HG02588 (cell line): ENCODE data around the gene ZDHHC11.

Source experiments
- ATAC-seq: cut with Tn5 transposase; IDR thresholded peaks from one replicate; pipeline ENCODE4 v1.9.1; 2021; ENCODE audit warnings: mild to moderate bottlenecking, moderate library complexity; ENCODE audit not compliant: unreplicated experiment

Gene ZDHHC11, protein sequence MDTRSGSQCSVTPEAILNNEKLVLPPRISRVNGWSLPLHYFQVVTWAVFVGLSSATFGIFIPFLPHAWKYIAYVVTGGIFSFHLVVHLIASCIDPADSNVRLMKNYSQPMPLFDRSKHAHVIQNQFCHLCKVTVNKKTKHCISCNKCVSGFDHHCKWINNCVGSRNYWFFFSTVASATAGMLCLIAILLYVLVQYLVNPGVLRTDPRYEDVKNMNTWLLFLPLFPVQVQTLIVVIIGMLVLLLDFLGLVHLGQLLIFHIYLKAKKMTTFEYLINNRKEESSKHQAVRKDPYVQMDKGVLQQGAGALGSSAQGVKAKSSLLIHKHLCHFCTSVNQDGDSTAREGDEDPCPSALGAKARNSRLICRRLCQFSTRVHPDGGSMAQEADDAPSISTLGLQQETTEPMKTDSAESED

DNA sequence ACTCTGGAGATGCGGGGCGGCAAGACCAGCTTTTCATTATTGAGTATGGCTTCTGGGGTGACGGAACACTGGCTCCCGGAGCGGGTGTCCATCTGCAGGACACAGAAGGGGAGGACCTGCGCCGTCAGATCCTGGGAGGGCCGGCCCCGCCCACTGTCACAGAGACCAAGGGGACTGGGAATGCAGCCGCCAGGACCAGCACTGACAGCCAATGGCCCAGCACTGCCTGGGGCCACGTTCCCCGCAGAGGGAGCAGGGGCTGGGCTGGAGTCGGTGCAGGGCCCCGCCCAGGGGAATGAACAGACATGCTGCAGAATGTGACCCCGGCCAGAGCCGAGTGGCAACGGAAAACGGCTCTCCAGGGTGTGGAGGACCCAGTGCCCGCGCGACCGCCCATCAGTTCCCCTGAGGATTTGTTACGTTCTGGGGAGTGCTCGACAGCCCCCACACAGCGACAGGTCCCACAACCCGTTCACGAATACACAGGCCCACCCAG is at the start of gene ZDHHC11:
TSS of gene ZDHHC11 (minus strand) at position 476 of the 496 bp plus-strand sequence. CDS start at position 92, 384 bp downstream.
- ATAC-seq: no peak

DNA sequence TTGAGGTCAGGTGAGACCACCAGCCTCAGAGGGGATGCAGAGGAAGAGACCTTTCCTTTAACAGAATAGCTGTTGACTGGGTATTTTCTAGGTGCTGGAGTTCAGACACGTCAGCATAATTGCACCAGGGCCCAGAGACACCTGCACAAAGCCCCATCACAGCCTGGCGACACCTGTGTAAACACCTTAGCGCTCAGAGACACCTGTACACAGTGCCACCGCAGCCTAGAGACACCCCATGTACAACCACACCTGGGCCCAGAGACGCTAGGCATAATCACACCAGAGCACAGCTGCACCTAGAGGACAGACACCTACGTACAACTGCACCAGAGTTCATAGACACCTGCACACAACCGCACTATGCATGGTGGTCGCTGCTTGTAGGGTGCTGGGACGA is 42.9 kb upstream of the ZDHHC11 start:
- no peak for ATAC-seq

DNA sequence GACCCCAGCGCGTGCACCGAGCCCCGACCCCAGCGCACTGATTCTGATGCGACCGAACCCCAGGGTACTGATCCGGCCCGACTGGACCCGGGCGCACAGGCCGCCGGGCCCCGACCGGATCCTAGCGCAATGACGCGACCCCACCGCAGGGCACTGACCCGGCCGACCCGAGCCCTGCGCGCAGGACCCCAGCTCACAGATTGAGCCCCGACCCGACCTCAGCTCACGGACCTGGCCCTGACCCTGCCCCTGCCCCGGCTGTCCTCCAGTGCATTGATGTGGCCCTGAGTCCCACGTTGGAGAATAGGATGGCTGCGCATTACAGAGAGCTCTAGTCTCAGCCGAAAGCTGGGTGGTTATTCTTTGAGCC is 42.3 kb upstream of the ZDHHC11 start:
- no peak for ATAC-seq

DNA sequence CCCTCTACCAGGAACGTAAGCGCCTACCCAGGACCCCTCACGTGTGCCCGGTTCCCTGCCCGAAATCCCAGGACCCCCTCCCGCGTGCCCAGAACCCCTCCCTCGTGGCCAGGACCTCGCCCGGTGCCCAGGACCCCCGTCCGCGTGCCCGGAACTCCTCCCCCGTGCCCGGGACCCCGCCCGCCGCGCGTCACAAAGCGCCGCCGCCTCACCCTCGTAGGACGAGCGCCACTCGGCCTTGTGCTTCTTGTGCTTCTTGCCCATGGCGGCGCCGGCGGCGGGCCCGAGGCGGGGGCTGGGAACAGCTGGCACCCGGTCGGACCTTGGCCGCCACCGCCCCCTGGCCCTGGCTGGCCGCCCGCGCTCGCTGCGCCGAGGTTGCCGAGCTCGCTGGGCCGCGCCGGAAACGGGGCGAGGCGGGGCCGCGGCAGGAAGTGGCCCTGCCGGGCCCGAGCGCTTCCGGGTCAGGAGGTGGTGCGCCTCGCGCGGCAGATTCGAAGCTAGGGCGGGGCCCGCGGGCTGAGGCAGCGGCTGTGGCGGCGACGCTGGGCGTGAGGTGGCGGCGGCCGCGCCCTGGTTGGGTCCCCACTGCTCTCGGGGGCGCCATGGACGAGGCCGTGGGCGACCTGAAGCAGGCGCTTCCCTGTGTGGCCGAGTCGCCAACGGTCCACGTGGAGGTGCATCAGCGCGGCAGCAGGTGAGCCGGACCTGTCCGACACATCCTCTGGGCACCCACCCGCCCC is 41.8 kb upstream of the ZDHHC11 start, which contains the start of the genes BRD9 and TRIP13:
TSS of gene BRD9 (minus strand) at position 408 of the 743 bp plus-strand sequence. CDS start at position 264, 144 bp downstream.
TSS of gene TRIP13 (plus strand) at position 491 of the 743 bp plus-strand sequence. CDS start at position 606, 115 bp downstream.
- peak; percentile 94 for ATAC-seq

DNA sequence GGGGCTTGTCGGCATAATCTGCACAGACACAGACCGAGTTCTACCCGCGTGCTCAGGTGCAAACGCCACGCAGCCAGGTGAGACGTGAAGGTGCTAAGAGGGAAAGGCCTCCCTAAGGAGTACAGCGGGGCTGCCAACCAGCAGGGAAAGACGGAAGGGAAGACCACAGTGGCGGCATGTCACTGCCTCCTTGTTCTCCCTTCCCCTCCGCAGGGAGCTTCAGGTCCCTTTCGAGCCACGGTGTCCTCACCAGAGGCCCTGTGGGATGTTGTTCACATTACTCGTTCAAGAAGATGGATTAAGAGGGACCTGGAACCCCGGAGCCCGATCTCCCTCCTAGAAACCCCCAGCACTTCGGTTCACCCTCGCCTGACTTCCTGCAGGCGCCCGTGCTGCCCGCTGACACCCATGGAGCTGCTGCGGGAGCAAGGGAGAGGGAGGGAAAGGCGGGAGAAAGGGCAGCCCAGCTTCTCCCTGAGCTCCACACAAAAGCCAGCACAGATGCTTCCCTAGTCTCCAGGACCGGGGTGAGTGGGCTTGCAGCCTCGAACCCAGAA is 41.1 kb upstream of the ZDHHC11 start:
- ATAC-seq: peak; percentile 3

DNA sequence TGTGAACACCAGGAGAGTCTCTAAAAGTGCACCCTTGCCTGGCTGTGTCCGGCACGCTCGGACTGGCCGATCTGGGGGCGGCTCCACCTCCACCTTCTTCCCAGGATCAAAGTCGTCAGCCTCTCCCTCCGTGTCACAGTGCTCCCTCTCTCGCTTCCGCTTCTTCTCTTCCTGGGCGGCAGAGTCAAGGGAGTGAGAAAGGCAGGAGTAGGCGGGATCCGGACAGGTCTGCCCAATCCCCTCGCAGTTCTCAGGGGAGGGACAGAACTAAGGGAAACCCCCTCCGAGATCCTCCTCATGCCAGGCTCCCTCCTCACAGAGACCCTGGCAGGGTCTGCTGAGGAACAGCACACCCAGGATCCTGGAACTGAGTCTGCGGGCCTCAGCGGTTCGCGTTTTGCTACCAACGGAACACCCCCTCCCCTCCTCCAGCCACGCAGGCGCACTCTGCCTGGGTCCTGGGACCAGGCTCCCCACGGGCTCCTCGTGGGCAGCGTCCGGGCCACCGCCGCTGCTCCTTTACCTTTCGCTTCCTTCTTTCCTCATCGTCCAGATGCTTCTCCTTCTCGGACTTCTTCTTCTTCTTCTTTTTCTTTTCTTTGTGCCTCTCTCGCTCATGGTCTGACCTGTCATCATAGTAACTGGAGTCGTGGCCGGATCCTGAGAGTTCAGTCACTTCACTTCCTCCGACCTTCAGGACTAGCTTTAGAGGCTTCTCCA is 40.5 kb upstream of the ZDHHC11 start:
- ATAC-seq: no peak

DNA sequence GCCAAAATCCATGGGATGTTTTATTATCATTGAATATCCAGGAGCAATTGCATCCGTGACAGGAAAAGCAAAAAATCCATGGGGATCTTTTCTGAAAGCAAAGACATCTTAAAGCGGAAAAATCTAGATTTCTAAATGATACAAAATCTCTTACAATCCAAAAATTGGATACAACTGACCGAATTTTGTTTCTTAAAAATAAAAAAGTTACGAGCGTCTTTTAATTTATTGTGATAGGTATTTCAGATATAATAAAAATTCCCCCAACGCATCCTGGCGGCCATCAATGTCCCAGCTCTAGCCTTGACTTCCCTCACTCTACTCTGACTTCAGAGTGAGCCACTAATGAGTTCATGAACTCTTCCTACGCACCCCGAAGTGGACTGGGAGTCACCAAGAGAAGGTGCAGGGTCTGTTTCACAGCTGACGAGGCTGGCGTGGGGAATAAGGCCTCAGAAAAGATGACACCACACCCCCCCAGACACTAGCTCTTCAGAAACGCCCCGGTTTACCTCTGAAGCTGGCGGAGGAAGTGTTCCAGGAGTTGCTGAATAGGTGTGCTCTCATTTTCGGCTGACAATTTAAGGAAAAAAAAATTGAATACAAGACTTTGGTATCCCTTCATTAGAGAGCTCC is 38.4 kb upstream of the ZDHHC11 start:
- no peak for ATAC-seq

DNA sequence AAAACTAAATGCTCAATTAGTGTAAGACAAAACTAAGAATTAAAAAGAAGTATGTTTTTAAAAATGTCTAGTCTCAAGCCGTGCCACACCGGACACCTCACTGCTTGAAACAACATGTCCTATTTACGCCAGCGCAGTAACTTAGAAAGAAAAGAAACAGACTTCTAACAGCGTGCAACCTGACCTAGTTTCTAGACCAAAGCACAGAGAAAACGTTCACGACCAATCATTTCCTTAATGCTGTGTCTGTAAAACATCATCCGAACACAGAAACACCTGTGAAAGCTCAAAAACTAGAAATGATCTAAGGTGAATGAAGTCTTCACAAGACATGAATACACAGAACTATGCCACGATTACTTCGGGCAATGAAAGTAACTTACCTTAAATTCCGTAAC is 37.9 kb upstream of the ZDHHC11 start:
- no peak for ATAC-seq

DNA sequence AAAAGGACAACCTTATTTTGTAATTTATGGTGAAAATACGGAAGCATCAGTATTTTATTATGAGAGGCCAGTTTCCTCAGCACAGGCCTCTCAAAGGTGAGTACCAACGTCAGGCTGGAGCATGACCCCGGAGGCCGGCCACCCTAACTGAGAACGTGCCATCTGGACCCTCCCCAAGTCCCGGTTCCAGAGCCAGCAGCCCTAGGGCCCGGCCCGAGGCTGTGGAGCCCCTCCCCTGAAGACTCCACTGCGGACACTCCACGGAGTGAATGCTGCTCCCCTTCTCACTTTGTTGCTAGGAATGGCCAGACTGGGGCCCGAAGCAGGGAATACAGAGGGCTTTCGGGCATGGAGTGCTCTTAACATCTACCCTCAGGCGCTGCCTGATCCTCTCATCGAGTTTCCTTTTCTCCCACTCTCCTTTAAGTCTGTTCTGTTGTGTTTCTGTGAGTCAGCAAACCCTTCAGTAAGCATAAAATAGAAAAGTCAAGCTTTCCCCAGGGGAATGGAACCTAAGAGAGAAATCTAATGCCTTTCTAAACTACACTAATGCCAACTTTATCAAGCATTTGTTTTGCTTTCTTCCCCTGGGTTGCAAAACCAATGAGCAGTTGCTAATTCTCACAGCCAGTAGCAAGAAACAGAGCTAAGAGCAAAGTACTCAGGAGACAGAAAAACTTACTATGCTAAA is 37.3 kb upstream of the ZDHHC11 start:
- ATAC-seq: no peak

DNA sequence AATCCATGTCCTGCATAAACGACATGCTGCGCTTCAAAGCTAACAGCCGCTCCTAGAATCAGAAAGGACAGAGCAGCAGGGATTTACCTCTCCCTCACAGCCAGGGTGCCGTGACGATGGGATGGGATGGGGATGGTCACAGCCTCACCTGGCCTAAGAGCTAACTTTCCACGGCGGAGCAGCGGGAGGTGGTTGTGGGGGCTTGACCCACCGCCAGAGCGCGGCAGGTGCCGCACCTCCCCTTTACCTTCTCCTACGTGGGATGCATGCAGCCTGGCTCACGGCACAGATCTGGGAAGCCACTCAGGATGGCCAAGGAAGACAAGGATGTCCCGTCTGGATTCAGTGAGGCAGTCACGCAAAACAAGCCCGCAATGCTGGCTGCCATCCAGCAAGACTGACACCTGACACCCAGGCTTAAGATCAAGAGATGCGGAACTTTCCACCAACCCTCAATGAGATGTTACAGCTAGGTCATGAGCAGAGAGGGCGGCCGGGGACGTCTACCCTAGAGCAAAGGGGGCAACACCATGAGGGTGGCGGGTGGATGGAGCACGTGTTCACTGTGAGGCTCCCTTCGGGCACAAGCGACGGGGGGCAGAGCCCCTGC is 36.0 kb upstream of the ZDHHC11 start:
- ATAC-seq: no peak

DNA sequence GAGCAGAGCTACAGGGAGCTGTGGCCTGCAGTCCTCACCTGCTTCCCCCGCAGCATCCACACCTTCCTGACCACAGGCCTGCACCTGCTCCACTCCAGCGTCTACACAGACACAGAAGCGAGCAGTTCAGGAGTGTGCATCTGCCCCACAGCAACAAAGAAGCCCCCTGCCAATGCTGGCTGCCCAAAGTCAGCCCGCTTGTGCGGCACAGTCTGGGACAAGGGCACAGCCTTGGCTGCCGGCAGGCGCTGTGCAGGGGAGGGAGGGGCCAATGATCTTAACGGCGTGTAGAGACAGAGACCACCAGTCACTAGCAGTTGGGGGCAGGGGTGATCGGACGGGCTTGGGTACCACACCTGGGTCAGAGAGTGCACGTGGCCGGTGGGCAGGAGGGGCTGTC is 35.2 kb upstream of the ZDHHC11 start:
- ATAC-seq: no peak

DNA sequence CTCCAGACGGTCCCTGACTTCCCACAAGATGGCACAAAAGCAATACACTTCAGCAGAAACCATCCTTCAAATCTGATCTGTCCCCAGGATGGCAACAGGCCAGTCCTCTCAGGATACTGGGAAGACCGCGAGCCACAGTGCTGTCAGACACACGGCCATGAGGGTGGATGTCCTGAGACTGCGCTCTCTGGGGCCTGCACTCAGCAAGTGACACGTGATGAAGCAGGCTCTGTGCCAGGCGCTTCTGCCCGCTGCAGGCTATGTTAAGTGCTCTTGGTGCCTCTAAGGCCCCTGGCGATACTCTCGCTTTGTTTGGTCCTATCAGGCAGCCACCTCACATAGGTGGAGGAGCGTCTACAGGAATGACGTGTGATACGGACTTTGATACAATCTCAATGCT is 34.7 kb upstream of the ZDHHC11 start:
- ATAC-seq: no peak

DNA sequence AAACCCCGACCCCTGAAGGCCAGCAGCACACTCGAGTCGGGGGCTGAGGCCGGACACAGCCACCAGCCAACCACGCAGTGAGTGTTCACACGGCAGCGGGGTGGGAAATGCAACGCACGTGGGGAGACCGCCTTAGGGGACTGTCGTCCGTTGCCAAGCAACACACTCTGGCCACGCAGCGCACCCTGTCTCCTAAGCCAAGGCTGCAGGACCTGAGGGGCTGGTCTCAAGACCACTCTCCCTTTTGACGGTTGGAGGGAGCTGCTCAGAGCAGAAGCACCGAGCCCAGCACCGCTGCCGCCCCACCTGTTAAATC is 34.3 kb upstream of the ZDHHC11 start:
- no peak for ATAC-seq

DNA sequence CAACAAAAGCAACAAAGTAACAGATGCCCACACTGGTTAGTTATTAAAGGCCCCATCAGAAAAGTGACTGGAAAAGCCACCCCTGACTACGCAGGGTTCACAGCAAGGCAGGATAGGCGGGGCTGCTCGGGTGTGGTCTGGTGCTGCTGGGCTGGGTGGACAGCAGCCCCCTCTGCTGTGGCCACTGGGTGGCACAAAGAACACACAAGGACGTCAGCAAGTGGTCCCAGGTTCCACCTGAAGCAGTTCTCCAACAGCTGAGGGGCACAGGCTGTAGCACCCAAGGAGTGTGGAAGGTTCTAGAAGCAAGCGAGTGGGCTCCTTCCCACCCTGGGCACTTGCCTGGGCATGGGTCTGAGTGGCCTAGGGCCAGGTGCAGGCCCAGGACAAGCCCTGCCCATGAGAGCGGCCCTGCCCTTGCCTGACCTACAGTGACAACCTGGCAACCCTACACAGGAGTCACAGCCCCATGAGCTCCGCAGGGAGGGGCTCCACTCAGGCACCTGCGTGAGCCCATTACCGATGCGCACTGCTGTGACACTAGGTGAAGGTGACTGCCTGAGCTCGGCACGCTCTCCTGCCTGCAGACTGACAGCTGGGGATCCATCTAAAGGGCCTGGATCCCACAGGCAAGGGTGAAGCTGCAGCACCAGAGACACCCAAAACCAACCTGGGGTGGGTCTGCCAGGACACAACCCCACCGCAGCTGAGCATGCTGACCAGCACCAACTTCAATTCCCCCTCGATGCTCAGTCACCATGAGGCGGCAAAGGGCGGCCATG is 33.8 kb upstream of the ZDHHC11 start:
- no peak for ATAC-seq

DNA sequence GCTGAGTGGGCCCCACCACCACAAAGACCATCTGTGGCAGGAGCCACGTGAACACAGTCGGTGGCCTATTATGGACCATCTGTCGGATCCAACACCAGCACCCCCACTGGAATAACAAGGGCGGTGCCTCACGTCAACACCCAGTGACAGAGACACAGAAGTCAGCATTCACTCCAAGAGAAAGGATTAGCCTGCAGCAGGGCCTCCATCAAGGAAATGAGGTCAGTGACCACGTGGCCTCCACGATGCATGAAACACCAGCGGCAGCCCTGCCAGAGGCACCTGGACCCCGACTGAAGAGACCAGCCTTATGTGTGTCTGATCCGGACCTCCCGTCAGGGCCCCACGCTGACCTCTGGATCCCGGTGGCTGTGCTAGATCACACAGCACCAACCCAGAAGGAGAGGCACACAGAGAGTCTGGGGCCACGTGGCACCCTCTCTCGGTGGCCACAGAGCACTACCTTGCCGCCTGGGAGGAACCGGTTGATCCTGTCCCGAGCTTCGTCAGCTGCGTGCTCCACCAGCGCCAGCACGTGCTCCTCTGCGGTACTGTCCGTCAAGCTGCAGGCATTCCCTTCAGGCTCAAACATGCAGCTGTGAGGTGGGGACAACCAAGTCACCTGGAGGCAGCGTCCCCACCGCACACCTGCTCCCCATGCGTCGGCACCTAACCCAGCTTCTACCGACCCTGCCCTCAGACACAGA is 32.8 kb upstream of the ZDHHC11 start:
- no peak for ATAC-seq

DNA sequence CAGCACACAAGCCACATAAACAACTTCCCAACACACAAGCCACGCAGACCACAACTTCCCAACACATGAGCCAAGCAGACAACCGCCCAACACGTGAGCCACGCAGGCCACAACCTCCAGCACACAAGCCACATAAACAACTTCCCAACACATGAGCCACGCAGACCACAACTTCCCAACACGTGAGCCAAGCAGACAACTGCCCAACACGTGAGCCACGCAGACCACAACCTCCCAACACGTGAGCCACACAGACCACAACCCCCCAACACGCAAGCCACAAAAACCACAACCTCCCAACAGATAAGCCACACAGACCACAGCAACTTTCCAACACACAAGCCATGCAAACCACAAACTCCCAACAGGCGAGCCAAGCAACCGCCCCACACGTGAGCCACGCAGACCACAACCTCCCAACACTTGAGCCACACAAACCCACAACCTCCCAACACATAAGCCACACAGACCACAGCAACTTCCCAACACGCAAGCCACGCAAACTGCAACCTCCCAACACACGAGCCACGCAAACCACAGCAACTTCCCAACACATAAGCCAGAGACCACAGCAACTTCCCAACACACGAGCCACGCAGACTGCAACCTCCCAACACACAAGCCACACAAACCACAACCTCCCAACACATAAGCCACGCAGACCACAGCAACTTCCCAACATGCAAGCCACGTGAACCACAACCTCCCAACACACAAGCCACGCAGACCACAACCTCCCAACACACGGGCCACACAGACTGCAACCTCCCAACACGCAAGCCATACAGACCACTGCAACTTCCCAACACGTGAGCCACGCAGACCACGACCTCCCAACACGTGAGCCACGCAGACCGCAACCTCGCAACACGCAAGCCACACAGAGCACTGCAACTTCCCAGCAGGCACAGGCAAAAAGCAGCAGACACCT is 31.7 kb upstream of the ZDHHC11 start:
- ATAC-seq: no peak

DNA sequence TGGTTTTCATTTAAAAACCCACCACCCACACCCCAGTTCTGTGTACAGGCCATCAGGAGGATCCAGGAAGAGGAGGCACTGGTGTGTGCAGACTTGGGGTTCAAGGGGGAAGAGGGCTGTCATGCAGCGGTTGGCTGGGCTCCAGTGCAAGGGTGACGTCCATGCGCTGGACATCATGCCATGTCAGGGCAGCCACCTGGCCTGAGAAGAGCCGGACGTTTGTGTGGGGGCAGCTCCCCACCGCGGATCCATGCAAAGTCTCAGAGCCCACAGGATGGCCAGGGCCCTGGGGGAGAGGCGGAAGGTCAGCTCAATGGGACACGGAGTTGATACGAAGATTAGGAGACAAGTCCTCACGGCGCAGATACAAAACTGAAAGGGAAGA is 30.8 kb upstream of the ZDHHC11 start:
- ATAC-seq: no peak
